SH-SY5Y (cell line): ENCODE data around the gene PLEK.

Experiments
- GATA2 ChIP-seq: IDR thresholded peaks from 2 replicates; pipeline ENCODE4 v1.6.1; 2011; ENCODE audit warnings: mild to moderate bottlenecking, low read depth, low read length
- GATA3 ChIP-seq: IDR thresholded peaks from 2 replicates; pipeline ENCODE4 v1.6.1; 2011; ENCODE audit warnings: low read depth, mild to moderate bottlenecking, low read length, moderate library complexity

DNA sequence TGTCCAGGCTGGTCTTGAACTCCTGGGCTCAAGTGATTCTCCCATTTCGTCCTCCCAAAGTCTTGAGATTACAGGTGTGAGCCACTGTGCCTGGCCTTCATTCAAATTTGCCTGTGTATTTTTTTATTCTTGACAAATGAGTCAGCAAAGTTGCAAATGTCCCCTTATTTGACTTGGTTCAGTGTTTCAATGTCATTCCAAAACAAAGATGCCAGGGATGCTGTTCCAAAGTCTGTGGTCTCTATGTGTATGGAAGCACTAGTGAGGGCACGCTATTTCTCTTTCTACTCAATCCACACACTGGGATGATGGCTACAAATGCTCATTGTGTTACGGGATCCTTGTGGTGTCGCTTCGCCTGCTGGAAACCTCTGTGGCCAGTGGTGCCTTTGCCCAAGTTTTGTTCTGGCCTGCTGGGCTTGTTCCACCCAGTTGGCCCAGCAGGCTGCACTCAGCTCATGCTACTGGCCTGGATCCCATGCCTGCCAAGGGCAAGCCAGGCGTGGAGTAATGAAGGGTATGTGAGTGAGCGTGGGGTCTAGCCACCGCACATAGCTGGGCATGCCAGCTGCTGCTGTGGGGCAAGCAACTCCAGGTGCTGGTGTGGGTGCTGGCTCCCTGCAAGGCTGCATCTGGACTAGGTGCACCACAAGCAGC lies 66.4 kb downstream of the PLEK start:
- TF ChIP-seq GATA2, result no peak
- no peak for TF ChIP-seq GATA3
